ENCODE measurements around the gene TMEM140.

GRCh38 chr7:135204876-135205275 lies 57.0 kb downstream of the TMEM140 start:
- TF ChIP-seq CTCF (IDR thresholded peaks at IDR 0.05; ENCODE audit: low read length) (no peak), EZH2phosphoT487 (IDR thresholded peaks at IDR 0.05; ENCODE audit: low read length) (no peak), EZH2 (optimal IDR thresholded peaks at IDR 0.05; ENCODE audit: low read depth, low read length) (no peak)

All from MM.1S (cell line).